Activated T-cell treated with anti-CD3 and anti-CD28 coated beads, Interleukin-2, amount 50 U/mL, for 1 hour (primary cell): ENCODE data around the gene AIFM2.
A peak's percentile ranks its signal among the peaks of the same experiment; 100 is the strongest.
"Not testable (repeated sequence)": the region's sequence is repeated elsewhere in the genome, so short reads cannot be mapped to it uniquely, and the experiment has no call there.

Experiments used
- DNase-seq: peaks from one replicate; pipeline ENCODE4 v3.0.0-alpha.2; 2020

AIFM2 gene

DNA sequence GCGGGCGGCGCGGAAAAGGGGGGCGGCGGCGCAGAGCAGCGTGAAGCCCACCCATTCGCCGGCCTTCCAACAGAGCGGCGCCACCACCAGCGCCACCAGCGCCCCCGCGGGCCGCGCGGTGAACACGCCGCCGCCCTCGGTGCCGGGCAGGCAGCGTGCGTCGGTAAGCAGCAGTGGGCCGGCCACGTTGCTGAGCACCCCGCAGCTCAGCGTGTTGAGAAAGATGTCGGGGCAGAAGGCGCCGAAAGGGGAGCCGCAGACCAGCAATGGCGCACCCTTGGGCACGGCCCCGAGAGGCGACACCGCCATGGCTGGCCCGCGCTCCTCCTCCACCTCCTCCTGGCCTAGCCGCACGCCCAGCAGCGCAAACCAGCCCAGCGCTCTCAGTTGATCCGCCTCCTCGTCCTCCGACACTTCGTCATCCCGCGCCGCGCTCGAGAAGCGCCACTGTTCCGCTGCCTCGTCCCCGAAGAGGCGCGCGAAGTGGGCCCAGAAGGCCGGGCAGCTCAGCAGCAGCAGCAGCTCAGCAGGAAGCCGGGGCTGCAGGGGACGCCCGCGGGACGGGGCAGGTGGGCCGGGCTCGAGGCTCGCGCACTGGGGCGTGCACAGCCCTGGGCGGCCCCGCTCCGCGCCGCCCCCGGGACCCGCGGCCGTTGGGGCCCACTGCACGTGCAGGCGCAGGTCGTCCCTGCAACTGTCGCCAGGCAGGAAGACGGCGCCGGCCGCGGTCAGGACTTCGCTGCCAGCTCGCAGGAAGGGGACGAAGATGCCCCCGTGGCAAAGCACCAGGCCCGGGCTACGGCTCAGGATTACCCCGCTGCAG is 13.3 kb upstream of the AIFM2 start:
- peak; percentile 76 for DNase-seq

DNA sequence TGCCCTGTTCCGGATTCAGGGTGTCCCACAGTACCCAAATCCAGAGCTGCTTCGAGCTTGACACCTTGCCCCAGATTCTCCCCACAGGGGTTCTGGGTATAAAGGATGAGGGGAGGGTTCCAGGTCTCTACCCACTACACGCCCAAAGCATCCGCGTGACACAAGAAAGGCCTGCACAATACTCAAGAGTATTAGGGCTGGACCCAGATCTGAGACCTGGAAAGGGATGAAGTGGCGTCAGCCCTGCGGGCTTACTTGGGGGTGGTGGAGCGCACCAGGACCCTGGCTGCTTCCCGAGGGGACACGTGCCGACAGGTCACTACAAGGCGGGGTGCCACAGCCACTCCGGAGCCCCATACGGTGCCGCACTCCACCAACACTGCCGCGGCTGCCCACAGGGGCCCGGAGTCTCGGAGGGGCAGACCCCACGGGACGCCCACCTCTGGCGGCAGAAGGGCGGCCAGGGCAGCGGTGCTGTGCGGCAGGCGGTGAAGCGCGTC is 12.6 kb upstream of the AIFM2 start:
- DNase-seq: no peak

GRCh38 chr10:70144372-70145110 is 11.9 kb upstream of the AIFM2 start:
- DNase-seq: no peak

DNA sequence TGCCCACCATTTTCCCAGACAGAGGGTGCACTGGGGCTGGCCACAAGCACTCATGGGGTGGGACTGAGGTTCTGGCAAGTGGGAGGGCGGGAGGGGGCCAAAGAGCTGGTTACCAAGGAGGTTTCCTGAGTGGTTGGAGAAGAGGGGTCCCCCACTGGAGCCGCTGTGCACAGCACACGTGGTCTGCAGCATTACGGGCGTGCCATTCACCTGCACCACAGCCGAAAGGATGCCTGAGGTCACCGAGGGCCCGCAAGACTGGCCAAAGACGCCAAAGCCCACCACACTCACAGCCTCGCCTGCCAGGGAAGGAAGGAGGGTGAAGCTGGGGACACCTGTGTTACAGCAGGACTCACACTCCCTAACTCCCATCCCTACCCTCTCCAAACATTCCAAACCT is 9.9 kb upstream of the AIFM2 start:
- DNase-seq: no peak

GRCh38 chr10:70140297-70140696 is 7.7 kb upstream of the AIFM2 start:
- DNase-seq: no peak

GRCh38 chr10:70139997-70140250 is 7.3 kb upstream of the AIFM2 start:
- DNase-seq: no peak

GRCh38 chr10:70139151-70139996 is 6.7 kb upstream of the AIFM2 start:
- no peak for DNase-seq

GRCh38 chr10:70137927-70138883 is 5.6 kb upstream of the AIFM2 start:
- no peak for DNase-seq

GRCh38 chr10:70137135-70137534 is 4.5 kb upstream of the AIFM2 start:
- no peak for DNase-seq

- no peak for DNase-seq
Measured at GRCh38 chr10:70135684-70136083, 3.1 kb upstream of the AIFM2 start.

DNA sequence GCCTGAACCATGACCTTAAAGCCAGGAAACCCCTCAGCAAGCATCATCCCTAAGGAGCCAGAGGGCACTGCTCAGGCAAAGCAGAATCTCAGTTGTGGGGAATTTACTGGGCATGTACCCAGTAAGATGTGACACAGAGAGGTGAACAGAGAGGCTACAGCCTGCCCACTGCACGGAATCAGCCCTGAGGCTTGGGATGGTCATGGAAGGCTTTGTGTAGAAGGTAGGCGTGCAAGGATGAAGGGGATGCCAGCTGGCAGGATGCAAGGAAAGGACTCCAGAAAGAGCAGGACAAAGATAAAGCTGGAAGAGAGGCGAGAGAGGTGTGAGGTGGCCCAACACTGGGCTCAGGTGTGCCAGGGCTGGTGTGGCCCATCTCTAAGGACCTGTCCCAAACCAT is 2.4 kb upstream of the AIFM2 start:
- DNase-seq: no peak

GRCh38 chr10:70131560-70131937 is 1.1 kb downstream of the AIFM2 start:
- no peak for DNase-seq

GRCh38 chr10:70130878-70131559 is 1.6 kb downstream of the AIFM2 start:
- DNase-seq: no peak

DNA sequence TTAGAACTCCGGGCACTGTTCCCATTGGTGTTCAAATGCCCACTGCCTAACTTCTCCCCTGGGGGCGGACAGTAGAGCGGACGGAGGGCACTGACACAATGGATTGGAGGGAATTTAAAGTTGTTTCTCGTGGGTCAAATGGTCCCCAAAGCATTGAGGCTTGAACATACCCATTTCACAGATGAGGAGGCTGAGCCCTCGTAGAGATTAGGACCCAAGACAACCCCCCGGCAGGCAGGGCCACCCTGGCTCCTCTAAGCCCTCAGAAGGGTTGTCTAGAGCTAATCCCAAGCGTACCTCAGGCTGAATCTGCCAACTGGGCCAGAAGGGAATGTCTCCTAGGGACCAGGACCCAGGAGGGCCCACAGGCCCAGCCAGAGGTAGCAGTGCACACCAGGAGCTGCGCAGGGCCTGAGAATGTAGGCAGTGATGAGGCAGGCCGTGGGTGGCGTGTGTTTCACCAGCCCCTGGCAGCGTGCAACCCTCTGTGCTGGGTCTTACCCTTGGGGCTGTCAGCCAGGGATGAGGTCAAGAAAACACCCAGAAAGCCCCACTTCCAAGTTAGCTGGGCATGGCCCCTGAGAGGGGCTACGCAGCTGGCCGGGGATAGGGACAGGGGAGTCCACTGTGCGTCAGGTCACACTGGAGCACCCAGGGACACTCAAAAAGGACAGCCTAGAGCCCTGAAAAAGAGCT is 5.8 kb downstream of the AIFM2 start:
- no peak for DNase-seq

- DNase-seq: no peak
Measured at GRCh38 chr10:70125918-70126552, 6.6 kb downstream of the AIFM2 start.

DNA sequence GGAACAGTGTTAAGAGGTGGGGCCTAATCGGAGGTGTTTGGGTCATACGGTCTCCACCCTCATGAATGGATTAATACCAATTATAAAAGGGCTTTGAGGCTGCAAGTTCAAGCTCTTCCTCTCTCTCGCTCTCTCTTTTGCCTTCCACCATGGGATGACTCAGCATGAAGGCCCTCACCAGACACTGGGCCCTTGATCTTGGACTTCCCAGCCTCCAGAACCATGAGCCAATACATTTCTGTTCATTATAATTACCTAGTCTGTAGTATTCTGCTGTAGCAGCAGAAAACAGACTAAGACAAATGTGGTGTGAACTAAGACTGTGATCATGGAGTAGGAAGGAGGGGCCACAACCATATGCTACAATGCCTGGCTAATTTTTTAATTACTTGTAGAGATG is 7.7 kb downstream of the AIFM2 start:
- DNase-seq: no peak

DNA sequence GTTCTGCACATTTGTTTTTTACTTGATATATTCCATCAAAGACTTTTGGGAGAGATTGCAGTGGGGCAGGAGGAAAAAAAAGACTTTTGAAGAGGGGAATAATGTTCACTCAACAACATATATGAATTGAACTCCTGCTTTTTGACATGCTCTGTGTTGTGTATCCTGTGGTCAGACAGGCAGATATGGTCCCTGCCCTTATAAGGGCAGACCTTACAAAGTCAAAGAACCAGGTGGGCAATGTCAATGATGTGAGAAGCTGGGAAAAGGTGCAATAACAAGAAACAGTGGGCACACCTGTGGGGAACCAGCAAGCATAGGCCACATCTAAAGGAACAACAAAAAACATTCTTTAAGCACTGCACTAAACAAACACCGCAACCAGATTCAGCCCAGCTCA is 8.2 kb downstream of the AIFM2 start:
- DNase-seq: no peak

GRCh38 chr10:70123817-70124216 is 8.8 kb downstream of the AIFM2 start:
- no peak for DNase-seq

DNA sequence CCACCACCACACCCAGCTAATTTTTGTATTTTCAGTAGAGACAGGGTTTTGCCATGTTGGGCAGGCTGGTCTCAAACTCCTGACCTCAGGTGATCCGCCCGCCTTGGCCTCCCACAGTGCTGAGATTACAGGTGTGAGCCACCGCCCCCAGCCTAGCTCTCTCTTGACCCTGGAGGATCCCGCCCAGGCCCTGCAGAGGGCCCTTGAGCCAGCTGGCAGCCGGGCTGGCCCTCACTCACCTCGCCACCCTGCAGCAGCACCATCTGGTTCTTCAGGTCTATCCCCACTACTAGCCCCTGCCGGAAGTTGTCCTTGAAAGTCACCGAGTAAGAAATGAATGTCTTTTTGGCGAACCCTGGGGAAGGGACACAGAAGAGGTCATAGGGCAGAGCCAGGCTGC is 9.5 kb downstream of the AIFM2 start:
- not testable (repeated sequence) for DNase-seq

- DNase-seq: no peak
Measured at GRCh38 chr10:70122742-70123141, 9.9 kb downstream of the AIFM2 start.
